NCI-H2196 (cell line): Measurements from ENCODE around the gene SNX33.
"Not testable (repeated sequence)": the region's sequence is repeated elsewhere in the genome, so short reads cannot be mapped to it uniquely, and the experiment has no call there.

Experiments
- DNase-seq: peaks from one replicate; lab custom pipeline; 2025; ENCODE audit not compliant: unreplicated experiment; lab: John Stamatoyannopoulos, UW

Gene SNX33

DNA sequence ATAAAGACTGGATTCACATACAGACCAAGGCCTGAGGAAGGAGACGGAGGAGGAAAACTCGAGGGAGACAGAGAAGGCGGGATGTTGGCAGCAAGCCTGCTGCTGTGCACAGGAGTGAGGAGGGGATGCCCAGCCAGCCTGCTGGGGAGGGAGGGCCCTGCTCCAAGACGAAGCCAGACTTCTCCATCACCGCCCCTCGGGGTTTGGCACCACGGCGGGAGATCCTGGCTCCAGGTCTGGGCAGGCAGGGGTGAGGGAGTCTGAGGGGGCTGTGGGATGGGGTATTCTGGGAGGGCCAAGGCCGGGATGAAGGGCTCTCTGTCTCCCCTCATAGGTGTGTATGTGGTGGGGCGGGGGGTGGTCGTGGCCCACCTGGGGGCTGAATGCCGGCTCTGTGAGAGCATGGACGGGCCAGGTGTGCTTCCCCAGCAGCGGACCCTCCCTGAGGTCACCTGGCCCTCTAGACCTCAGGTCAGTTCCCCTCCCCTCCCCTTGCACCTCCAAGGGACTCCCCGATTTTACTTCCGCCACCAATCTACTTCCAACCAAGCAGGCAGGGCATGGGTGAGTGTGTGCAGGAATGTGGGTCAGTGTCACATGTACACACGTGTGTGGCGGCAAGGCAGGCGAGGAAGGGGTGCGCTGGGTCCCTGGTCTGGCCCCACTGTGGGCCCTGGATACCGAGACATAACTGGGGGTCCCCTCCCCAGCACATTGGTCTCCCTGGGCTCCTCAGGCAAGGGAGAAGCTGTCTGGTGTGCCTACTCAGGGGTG lies 50.4 kb downstream of the SNX33 start:
- DNase-seq: not testable (repeated sequence)

DNA sequence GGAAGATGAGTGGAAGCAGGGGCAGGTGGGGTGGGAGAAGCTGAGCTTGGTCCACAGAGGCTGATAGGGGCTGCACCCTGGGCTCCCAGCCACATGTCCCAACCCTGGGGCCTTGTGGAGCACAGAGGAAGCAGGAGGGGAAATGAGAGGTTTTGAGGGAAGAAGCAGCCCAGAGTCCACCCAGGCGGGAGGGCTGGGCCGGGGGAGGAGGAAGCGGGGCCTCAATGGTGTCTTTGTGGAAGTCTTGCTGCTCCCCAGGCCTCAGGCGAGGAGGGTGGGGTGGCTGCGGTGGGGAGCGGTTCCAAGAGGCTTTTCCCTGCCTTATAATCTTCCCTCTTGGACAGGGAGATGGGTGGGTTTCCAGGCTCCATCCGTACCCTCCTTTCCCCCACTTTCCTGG lies 51.8 kb downstream of the SNX33 start:
- not testable (repeated sequence) for DNase-seq

DNA sequence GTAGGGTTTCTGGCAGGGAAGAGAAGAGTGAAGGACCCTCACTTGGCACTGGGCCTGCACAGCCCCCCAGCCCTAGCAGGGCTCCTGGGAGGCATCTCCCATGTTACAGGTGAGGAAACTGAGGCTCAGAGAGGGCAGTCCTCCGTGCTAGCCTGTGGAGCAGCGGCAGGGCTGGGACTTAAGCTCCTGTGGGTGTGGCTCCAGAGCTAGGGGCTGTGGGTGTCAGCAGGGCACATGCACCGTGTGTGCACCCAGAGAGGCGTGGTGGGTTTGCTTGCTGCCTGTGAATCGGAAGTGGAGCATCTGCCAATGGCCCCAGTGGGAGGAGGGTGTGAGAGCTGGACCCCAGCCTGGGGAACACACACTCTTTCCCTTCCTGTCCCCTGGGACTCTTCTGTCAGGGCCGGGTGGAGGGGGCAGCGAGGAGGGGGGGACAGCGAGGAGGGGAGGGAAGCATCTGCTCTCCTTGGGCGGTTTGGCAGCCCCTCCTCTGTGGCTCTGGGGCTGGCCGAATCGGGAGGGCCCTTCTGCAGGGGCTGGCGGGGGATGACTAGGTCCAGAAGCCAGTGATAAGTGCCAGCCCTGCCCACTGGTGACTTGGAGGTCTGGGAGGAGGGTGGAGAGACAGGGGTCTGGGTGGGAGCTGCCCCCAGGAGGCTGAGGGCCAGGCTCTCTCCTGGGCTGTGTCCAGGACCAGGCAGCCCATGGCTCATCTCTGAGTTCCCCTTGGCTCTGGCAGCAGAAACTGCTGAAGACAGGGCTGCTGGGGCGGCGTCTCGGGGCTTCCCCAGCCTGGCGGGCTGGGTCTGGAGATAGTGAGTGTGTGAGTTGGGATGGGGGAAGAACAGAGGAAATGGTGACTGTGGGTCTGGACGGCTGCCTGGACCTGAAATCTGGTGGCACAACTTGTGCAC lies 52.5 kb downstream of the SNX33 start:
- not testable (repeated sequence) for DNase-seq

DNA sequence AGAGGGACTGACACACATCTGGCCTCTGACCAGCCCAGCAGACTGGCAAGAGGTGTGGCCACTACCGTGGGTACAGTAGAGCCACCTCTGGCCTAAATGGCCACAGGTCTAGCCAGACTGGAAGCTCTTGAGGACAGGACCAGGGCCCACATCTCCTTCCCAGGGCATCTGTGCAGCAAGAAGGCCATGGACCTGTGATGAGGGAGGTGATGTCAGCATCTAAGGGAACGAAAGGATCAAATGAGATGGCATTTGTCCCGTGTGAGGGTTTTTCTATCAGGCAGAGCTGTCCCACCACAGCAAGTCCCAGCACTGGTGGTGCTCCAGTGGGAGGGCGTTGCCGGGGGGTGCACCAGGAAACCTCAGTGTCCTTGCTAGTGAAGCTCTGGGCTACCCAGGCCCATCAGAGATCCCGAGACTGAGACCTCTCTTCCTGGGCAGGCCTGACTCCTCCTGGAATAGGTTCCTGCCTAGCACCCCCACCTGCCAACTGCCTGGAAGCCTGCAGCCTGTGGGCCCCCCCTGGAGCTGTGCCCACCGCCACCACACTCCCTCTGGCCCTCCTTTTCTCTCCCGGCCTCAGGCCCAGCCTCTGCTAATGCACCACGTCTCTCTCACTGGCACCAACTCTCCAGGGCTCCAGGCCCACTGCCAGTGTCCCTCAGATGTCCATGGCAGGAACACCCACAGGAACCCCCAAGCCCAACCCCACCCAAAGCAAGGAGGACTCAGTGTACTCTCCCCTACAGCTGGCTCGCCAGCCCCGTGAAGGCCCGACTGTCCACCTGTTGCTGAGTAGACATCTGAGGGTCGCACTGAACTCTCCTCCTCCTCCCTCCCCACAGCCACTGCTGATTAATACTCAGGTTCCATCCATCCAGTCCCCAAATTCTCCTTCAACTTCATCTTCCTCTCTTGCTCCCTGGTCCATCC lies 53.6 kb downstream of the SNX33 start:
- DNase-seq: not testable (repeated sequence)

GRCh38 chr15:75702436-75702835 lies 54.7 kb downstream of the SNX33 start:
- no peak for DNase-seq

DNA sequence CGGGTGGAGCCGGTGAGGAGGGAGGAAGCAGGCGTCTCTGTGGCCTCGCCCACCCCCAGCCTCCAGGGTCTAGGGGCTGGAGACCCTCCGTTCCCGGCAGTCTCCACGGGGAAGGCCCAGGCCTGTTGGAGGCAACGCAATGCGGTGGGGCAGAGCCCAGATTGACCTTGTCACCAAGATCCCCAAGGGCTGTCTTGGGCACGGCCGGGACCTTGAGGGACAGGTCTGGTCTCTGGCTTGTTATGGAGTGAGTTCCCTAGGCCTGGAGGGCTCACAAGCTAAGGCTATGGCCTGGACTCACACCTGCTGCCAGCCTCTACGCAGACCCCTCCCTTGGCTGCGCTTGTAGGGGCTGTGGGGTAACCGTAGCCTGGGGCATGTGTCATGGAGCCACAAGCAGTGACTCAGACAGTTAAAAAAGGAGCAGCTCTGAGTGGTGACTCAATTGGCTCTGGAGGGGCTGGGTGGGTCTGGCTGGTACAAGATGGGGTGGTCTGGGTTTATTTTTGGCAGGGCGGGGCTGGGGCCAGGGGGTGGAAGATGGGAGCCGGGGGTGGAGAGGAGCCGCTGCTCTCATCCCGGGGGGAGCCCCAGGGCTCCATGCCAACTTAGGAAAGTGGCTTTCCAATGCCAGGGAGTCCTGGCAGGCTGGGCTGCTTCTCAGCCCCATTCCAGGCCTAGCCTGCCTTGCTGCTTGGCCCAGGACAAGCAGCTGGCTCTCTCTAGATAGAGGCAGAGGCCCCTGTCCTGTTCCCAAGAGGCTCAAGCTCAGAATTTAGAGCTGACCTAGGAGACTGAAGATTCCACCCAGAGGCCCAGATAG lies 55.9 kb downstream of the SNX33 start:
- not testable (repeated sequence) for DNase-seq

- DNase-seq: no peak
These were observed 56.5 kb downstream of the SNX33 start for GRCh38 chr15:75704263-75704615.

DNA sequence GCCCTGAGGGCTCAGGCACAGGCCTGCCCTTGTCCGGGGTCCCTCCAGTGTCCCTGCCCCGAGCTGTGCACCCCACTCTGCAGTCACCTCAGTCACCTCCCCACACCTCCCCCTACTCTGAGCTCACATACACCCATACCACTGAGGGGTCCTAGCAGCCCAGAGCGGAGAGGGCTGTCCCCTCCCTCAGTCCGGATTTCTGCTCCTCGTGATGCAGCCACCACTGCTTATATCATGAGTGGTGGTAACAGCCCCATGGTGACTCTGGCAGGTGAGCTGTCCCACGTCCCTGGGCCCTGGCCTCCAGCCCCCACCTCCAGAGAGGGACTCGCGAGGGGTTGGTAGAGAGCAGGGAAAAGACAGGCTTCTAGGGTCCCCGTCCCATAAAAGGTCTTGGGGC lies 56.9 kb downstream of the SNX33 start:
- DNase-seq: no peak

- DNase-seq: not testable (repeated sequence)
These were observed 57.7 kb downstream of the SNX33 start for GRCh38 chr15:75705375-75705774.

DNA sequence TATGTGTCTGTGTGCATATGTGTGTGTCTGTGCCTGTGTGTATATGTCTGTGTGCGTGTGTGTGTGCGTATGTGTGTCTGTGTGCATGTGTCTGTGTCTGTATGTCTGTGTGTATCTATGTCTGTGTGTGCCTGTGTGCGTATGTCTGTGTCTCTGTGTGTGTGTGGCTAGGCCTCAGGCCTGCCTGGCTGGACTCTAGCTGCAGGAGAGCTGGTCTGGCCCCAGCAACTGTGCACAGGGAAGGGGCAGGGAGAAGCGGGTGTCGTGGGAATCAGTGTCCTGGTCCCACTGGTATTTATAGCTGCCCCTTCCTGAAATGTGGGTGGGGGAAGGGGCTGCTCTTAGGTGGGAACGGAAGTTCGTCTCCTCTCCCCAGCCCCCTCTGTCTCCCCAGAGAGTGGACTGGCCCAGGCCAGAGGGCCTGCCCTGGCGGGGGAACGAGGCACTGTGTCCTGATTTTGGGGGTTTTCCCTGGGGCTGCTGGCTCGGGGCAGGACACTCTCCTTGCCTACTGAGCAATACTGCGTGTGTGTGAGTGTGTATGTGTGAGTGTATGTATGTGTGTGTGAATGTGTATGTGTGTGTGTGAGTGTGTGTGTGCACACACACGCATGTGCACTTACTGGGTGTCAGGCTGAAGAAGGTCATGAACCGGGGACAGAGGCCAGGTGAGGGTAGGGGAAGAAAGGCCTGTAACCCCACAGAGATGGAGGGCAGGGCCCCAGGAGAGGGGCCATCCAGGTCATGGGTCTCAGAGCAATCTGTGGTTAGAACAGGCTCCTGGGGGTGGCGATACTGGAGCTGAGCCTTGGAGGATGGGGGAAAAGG lies 58.4 kb downstream of the SNX33 start:
- DNase-seq: no peak

- no peak for DNase-seq
These were observed 58.9 kb downstream of the SNX33 start for GRCh38 chr15:75706682-75706954.

DNA sequence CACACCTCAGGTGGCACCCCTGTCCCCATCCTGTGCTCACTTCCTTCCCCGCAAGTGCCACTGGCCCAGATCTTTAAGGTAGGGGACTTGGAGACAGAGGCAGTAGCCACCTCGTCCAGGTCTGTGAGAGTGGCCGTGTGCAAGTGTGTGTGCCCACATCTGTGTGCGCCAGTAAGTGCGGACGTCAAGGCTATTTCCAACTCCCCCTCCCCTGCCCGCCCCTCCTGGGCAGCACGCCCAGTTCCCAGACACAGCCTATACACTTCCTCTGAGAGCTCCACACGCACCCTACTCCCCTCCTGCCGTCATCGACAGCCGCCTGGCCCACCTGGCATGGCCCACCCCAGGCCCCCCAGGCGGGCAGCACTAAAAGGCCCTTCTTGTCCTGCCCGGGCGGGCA lies 61.7 kb downstream of the SNX33 start:
- not testable (repeated sequence) for DNase-seq

GRCh38 chr15:75710874-75711273 lies 63.2 kb downstream of the SNX33 start:
- not testable (repeated sequence) for DNase-seq

DNA sequence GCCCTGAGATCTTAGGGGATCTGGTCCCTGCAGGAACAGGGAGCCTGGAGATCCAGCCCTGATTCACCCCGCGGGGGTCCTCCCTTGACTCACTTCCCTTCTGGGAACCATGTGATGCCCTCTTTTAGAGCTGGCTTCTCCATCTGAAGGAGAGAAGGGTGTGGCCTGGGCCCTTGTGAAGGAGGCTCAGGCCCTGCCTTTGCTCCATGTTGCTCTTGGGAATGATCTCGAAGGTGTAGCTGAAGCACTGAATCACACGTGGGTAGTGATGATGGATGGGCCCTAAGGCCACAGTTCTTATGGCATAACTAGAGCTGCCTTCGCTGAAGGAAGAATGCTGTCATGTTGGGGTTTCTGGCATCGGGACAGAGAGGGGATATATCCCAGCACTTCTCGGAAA lies 63.8 kb downstream of the SNX33 start:
- DNase-seq: not testable (repeated sequence)
